Osteoblast (primary cell): ENCODE results near the gene POT1. TPM values are rescaled to one million over a fixed set of nuclear protein-coding genes. Genes with fewer than 3 reads are reported as not detected.

Experiments used
- DNase-seq: peaks from one replicate; pipeline ENCODE4 v3.0.0; 2011; ENCODE audit warnings: low spot score, mixed read lengths; ENCODE audit not compliant: insufficient read length; ENCODE audit errors: missing footprints
- H2AFZ ChIP-seq: 2 replicates; pipeline ENCODE4 v1.6.0; 2011; ENCODE audit warnings: mild to moderate bottlenecking, low read length
- H3K27ac ChIP-seq: 2 replicates; pipeline ENCODE4 v1.5.1; 2011; ENCODE audit warnings: mild to moderate bottlenecking, low read depth, low read length, moderate library complexity
- H3K27me3 ChIP-seq: 2 replicates; pipeline ENCODE4 v1.6.0; 2012; ENCODE audit warnings: mild to moderate bottlenecking, control low read depth, inconsistent platforms, low read length, moderate library complexity; ENCODE audit not compliant: insufficient read depth
- H3K36me3 ChIP-seq: 2 replicates; pipeline ENCODE4 v1.5.1; 2011; ENCODE audit warnings: mild to moderate bottlenecking, low read length, control low read depth, moderate library complexity; ENCODE audit not compliant: insufficient read depth
- H3K4me1 ChIP-seq: 2 replicates; pipeline ENCODE4 v1.5.1; 2011; ENCODE audit warnings: mild to moderate bottlenecking, low read length, control low read depth, moderate library complexity; ENCODE audit not compliant: insufficient read depth
- H3K4me2 ChIP-seq: 2 replicates; pipeline ENCODE4 v1.6.0; 2011; ENCODE audit warnings: mild to moderate bottlenecking, low read length; ENCODE audit not compliant: insufficient read depth
- H3K4me3 ChIP-seq: fragments of 200-600 bp; sonication (generic); 3 replicates; pipeline ENCODE4 v1.5.1; 2012; ENCODE audit warnings: mild to moderate bottlenecking, low read length, inconsistent platforms; ENCODE audit not compliant: insufficient read depth
- H3K79me2 ChIP-seq: 2 replicates; pipeline ENCODE4 v1.6.0; 2012; ENCODE audit warnings: mild to moderate bottlenecking, low read length, control low read depth, inconsistent platforms; ENCODE audit not compliant: insufficient read depth
- H3K9me3 ChIP-seq: 2 replicates; pipeline ENCODE4 v1.5.1; 2011; ENCODE audit warnings: low read depth, low read length, control low read depth
- H4K20me1 ChIP-seq: 2 replicates; pipeline ENCODE4 v1.6.0; 2012; ENCODE audit warnings: mild to moderate bottlenecking, low read length, control low read depth; ENCODE audit not compliant: insufficient read depth
- CTCF ChIP-seq: IDR thresholded peaks from 2 replicates; pipeline ENCODE4 v1.5.1; 2011; ENCODE audit warnings: mild to moderate bottlenecking, low read depth, low read length, moderate library complexity; ENCODE audit errors: extremely low read depth
- total RNA-seq: library from RNA; depleted of rRNA; stranded (reverse); fragments of >200 nt; gene quantifications from 2 replicates; pipeline ENCODE4 v1.2.3, GENCODE V29; 2012

POT1 gene
- total RNA-seq, 1 donor, result 23.5 TPM

GRCh38 chr7:124783271-124783670 lies 146.4 kb downstream of the POT1 start:
- Histone ChIP-seq H3K36me3 (no peaks in the 10 kb centered on the region), H3K4me3 (no peak overlapping the region), H2AFZ (no peak overlapping the region), H3K4me2 (no peak overlapping the region), H4K20me1 (no peaks in the 10 kb centered on the region), H3K27ac (no peak overlapping the region), H3K27me3 (no peaks in the 10 kb centered on the region), H3K79me2 (no peaks in the 10 kb centered on the region), H3K9me3 (no peaks in the 10 kb centered on the region), H3K4me1 (no peaks in the 10 kb centered on the region)
- no peak for TF ChIP-seq CTCF
- no peak for DNase-seq

GRCh38 chr7:124781907-124782734 lies 147.5 kb downstream of the POT1 start:
- no peaks in the 10 kb centered on the region for H3K9me3 ChIP-seq
- H3K4me3 ChIP-seq, result no peak overlapping the region
- H4K20me1 ChIP-seq, result no peaks in the 10 kb centered on the region
- H3K4me1 ChIP-seq, result no peaks in the 10 kb centered on the region
- no peak overlapping the region for H2AFZ ChIP-seq
- no peaks in the 10 kb centered on the region for H3K27me3 ChIP-seq
- H3K27ac ChIP-seq, result no peak overlapping the region
- H3K79me2 ChIP-seq, result no peaks in the 10 kb centered on the region
- no peak overlapping the region for H3K4me2 ChIP-seq
- no peak for DNase-seq
- H3K36me3 ChIP-seq, result no peaks in the 10 kb centered on the region
- TF ChIP-seq CTCF, result no peak

- TF ChIP-seq CTCF, result no peak
- Histone ChIP-seq H3K9me3 (no peaks in the 10 kb centered on the region), H2AFZ (no peak overlapping the region), H3K4me1 (no peaks in the 10 kb centered on the region), H4K20me1 (no peaks in the 10 kb centered on the region), H3K27me3 (no peaks in the 10 kb centered on the region), H3K4me2 (no peak overlapping the region), H3K79me2 (no peaks in the 10 kb centered on the region), H3K36me3 (no peaks in the 10 kb centered on the region), H3K27ac (no peak overlapping the region), H3K4me3 (no peak overlapping the region)
- DNase-seq, result no peak
These were observed 148.2 kb downstream of the POT1 start for GRCh38 chr7:124781418-124781817.

- Histone ChIP-seq H3K9me3 (no peaks in the 10 kb centered on the region), H3K4me1 (no peaks in the 10 kb centered on the region), H3K27me3 (no peaks in the 10 kb centered on the region), H3K4me2 (no peak overlapping the region), H3K36me3 (no peaks in the 10 kb centered on the region), H3K79me2 (no peaks in the 10 kb centered on the region), H2AFZ (no peak overlapping the region), H4K20me1 (no peaks in the 10 kb centered on the region), H3K27ac (no peak overlapping the region), H3K4me3 (no peak overlapping the region)
- DNase-seq, result no peak
- no peak for TF ChIP-seq CTCF
These were observed 149.0 kb downstream of the POT1 start for GRCh38 chr7:124780608-124781007.
